HG03378 (cell line): ENCODE results near the gene ZNF613.
"Not testable (repeated sequence)": the region's sequence is repeated elsewhere in the genome, so short reads cannot be mapped to it uniquely, and the experiment has no call there.

Source experiments
- ATAC-seq: cut with Tn5 transposase; IDR thresholded peaks from one replicate; pipeline ENCODE4 v1.9.1; 2021; ENCODE audit warnings: mild to moderate bottlenecking, moderate library complexity; ENCODE audit not compliant: unreplicated experiment

Gene ZNF613

DNA sequence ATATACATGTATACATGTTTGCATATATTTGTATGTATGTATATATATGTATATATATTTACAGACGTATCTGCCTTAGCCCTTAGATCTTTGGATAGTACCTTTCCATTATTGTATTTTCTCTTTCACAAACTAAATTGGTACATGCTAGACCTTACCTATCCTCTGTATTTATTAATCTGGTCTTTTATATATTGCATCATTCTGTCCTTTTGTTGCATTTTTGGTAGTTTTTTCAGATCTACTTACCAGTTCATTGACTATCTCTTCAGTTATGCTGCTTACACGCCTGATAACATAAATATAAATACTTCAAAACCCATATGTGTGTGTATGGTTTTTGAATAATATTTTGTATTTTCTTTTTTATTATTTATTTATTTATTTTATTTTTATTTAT is 11.7 kb downstream of the ZNF613 start:
- ATAC-seq, result no peak

DNA sequence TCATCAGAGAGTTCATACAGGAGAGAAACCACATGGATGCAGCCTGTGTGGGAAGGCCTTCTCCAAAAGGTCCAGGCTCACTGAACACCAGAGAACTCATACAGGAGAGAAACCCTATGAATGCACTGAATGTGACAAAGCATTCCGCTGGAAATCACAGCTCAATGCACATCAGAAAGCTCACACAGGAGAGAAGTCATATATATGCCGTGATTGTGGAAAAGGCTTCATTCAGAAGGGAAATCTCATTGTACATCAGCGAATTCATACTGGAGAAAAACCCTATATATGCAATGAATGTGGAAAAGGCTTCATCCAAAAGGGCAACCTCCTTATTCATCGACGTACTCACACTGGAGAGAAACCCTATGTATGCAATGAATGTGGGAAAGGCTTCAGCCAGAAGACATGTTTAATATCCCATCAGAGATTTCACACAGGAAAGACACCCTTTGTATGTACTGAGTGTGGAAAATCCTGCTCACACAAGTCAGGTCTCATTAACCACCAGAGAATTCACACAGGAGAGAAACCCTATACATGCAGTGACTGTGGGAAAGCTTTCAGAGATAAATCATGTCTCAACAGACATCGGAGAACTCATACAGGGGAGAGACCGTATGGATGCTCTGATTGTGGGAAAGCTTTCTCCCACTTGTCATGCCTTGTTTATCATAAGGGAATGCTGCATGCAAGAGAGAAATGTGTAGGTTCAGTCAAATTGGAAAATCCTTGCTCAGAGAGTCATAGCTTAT is 17.7 kb downstream of the ZNF613 start:
- ATAC-seq, result no peak

DNA sequence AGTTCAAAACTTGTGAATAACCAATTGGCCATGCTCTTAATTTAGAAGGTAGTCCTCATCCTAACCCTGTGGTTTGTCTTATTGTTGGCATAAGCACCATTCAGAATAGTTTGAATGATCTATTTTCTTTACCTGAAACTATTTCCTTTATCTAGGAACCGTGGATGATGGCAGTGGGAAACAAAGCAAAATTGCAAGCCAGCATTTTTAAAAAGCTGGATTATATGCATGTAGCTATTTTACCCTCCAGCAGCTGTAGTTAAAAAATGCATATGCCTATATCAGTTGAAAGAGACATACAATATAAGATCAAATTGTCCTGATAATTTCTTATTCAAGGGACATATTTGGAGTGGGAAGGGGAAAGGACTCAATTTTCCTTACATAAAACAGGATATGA is 19.3 kb downstream of the ZNF613 start:
- no peak for ATAC-seq

DNA sequence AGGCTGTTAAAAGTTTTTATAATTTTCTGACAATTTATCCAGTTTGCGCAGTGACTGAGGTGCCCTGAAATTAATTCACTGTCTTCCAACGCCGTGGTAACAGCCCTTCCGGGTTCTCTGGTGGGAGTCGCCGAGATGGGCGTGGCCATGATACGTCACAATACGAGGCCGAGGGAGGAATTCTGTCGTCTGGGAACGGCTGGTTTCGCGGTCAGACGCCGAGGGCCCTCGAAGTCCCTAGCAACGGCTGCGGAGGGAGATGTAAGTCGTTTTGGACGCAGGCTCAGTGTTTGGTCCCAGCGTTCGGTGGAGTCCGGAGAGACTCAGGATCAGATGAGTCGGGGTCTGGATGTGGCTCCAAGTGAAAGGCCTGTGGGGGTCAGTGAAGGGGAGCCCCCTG is 21.7 kb downstream of the ZNF613 start:
- no peak for ATAC-seq

DNA sequence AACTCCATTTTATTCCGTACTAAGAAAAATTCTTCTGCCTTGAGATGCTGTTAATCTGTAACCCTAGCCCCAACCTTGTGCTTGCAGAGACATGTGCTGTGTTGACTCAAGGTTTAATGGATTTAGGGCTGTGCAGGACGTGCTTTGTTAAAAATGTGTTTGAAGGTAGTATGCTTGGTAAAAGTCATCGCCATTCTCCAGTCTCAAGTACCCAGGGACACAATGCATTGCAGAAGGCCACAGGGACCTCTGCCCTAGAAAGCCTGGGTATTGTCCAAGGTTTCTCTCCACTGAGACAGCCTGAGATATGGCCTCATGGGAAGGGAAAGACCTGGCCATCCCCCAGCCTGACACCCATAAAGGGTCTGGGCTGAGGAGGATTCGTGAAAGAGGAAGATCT is 30.6 kb downstream of the ZNF613 start:
- not testable (repeated sequence) for ATAC-seq

DNA sequence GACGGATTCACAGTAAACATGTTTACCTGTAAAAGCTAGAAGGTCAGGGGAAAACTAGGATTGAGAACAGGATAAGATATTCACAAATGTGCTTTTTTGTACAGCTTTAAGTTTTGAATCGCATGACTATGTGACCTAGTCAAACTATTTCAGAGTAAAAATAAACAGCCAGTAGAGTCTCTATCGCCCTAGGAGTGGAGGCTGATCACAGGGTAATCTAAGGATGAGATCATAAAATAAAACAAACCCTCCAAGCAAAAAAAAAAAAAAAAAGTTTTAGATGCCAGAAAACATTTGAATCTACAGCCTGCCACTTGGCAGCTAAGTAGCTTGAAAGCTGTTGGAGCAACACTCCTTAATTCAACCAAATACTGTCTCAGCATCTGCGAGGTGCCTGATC is 32.5 kb downstream of the ZNF613 start:
- ATAC-seq, result no peak

DNA sequence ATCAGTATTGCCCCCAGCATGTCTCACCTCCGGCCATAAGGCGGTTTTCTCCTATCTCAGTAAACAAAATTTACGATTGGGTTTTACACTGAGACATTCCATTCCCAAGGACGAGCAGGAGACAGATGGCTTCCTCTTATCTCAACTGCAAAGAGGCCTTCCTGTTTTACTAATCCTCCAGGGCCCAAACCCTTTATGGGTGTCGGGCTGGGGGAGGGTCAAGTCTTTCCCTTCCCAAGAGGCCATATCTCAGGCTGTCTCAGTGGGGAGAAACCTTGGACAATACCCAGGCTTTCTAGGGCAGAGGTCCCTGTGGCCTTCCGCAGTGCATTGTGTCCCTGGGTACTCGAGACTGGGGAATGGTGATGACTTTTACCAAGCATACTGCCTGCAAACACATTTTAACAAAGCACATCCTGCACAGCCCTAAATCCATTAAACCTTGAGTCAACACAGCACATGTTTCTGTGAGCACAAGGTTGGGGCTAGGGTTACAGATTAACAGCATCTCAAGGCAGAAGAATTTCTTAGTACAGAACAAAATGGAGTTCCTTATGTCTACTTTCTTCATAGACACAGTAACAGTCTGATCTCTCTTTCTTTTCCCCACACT is 33.5 kb downstream of the ZNF613 start:
- ATAC-seq, result not testable (repeated sequence)

DNA sequence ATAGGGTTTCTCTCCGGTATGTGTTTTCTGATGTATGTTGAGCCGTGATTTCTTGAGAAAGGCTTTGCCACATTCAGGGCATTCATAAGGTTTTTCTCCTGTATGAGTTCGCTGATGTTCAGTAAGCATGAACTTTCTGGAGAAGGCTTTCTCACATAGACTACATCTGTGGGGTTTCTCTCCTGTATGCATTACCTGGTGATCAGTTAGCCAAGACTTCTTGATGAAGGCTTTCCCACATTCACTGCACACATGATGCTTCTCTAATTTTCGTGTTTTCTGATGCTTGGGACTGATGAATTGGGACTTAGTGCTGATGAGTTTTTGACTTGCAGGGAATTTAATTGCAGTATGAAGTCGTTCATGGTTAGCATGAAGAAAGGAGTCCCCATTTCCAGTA is 38.3 kb downstream of the ZNF613 start:
- no peak for ATAC-seq

DNA sequence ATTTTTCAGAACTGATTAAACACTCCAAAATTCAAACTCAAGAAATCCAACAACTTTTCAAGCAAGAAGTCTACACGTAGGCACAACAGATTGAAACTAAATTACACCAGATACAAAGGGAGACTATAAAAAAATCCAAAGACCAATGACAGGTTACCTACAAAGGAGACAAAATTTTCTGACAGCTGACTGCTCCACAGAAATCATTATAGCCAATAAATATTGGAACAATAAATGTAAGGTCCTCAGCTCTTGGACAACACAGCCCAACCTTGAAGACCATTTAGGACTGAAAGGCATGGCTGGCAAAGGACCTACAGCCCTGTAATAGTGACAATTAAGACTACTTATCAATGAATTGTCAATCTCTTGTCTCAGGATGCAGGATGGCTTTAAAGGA is 43.4 kb downstream of the ZNF613 start:
- no peak for ATAC-seq

DNA sequence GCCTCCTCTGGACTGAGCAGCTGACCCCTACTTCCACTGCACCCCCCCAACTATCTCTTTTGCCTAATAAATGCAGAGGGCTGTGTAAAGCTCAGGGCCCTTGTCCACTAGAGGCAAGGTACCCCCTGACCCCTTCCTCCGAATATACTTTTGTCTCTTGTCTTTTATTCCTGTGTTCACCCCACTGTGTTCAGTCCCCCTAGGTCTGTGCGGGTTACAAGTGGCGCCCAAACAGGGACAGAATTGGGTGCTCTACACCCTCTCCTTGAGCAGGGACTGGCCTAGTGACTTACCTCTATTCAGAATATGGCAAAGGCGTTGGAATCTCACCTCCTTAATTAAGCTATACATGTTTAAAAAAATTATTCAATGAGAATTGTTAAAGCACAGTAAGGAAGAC is 44.4 kb downstream of the ZNF613 start:
- ATAC-seq, result no peak

DNA sequence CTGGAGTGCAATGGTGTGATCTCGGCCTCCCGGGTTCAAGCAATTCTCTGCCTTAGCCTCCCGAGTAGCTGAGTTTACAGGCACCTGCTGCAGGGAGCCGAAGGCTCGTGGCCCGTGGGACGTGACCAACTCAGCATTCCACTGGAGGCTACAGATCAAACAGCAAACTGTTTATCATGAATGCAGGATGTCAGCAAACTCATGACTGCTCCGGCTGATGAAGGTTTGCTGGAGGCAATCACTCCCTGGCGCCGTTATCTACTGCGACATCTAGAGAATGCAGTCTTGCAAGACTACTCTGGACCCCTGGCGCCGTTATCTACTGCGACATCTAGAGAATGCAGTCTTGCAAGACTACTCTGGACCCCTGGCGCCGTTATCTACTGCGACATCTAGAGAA is 48.5 kb downstream of the ZNF613 start:
- ATAC-seq, result not testable (repeated sequence)

DNA sequence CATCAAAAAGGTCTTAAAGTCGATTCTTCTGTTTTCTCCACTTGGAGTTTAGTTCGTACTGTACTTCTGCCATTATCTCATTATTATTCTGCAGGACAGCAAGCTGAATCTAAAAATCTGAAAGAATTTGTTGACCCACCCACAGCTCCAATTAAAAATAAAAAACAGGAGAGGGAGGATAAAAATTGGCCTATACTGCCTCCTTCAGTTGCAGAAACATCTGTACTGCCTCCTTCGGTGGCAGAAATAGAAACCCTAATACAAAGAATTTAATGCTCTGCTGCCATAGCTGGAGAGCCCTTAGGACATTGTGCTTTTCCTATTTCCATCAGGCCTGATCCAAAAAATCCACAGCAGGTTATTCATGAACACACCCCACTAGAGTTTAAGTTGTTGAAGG is 49.6 kb downstream of the ZNF613 start:
- ATAC-seq, result no peak

DNA sequence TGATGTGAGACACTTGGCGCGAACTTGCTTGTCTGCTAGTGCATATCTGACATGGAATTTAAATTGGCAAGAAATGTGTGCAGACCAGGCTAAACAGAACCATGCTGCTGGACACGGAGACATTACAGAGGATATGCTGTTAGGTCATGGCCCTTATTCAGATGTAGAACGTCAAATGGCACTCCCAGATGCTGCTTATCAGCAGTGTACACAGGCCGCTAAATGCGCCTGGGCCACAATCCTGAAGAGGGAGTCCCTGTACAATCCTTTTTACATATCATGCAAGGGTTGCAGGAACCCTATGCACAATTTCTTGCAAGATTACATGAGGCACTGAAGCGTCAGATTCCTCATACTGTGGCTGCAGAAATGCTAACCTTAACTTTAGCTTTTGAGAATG is 50.1 kb downstream of the ZNF613 start:
- ATAC-seq, result no peak

DNA sequence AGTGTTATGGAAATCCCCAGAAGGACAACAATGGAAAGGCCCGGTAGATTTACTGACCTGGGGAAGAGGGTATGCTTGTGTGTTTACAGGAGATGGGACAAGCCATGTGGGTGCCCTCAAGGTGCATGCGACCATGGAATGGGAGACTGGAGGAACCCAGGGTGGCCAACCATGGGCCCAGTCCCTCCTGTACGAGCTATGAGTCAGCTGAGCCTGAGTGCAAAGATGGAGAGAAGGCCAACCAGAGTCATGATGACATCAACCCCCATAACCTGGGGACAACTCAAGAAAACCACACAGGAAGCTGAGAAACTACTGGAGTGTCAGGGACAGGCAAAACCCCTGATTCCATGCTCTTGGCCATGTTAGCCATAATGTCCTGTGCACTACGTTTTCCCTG is 51.6 kb downstream of the ZNF613 start:
- no peak for ATAC-seq

DNA sequence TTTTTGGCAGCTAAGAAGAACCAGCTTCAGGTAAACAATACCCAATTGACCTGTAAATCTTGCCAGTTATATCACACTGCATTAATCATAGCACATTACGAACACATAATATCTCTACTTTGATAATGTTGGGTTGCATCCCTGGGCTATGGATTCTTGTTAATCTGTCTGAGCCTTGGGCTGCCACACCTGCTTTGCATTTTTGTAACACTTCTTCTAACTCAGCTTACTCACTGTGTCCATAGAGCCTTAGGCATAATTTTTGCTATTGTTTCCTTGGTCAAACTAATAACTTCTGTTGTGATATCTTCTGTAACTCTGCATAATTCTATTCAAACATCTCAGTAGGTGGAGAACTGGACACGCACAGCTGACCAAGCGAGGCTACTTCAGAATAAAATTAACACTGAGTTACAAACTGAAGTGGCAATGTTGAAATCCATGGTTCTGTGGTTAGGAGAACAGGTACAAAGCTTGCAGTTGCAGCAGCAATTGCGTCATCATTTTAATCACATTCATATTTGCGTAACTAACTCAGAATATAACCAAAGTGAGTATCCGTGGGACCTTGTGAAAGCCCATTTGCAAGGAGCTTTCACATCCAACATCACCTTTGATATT is 53.0 kb downstream of the ZNF613 start:
- ATAC-seq, result no peak

DNA sequence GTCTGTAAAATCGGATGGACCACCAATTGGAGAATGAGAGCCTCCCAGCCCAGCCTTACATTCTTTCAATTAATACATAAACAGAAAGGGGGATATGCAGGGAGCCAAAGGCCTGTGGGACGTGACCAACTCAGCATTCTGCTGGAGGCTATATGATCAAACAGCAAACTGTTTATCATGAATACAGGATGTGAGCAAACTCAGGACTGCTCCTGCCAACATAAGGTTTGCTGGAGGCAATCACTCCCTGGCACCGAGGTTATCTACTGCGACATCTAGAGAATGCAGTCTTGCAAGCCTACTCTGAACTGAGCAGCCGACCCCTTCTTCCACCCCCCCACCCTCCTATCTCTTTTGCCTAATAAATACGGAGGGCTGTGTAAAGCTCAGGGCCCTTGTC is 53.7 kb downstream of the ZNF613 start:
- not testable (repeated sequence) for ATAC-seq

DNA sequence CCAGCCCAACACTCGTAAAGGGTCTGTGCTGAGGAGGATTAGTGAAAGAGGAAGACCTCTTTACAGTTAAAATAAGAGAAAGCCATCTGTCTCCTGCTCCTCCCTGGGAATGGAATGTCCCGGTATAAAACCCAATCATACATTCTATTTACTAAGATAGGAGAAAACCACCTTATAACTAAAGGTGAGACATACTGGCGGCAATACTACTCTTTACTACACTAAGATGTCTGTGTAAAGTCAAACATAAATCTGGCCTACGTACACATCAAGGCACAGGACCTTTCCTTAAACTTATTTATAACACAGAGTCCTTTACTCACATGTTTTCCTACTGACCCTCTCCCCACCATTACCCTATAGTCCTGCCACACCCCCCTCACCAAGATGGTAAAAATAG is 56.1 kb downstream of the ZNF613 start:
- ATAC-seq, result no peak

DNA sequence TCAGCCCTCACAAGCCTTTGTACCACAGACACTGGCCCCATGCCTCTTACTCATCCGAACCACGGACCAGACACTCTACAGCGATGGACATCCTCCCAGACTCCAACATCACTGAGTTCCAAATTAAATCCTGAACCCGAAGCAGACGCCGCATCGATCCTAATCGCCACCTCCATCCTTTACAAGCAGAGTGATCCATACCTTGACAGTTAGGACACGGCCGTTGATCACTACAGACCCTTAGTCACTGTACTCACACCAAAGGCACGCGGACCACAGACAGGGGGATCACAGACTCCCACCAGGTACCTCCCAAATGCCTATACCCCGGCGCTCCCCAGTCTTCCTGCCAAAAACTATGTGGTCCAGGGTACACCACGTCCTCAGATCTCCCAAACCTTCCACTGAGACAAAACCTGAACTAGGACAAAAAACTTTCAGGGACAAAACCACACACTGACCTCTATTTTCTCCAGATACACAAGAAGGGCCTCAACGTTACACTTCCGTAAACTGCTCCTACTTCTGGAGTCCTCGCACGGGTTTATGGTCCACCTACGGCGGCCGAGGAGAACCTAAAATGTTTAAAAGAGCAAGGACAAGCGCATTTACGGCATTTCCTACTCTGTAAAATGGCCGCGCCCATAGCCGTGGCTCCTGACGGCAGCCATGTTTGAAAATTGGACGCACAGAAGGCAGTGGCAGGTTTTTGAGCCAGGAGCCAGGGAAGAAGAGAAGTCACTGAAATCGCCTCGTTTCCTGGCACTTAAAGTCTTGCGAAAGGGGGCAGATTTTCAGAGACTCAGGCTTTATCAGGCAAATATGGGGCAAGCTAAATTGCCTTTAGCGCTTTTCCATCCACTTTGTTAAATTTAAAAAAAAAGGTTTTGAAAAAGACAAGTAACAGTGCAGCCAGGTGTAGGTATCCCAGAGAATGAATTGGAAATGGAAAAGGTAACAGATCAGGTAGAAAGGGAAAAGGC is 59.3 kb downstream of the ZNF613 start, which contains the start of gene ZNF350:
TSS of gene ZNF350 (minus strand) at position 532 of the 983 bp plus-strand sequence. CDS start 12,480 bp downstream, outside the sequence.
- ATAC-seq, result peak; percentile 85

DNA sequence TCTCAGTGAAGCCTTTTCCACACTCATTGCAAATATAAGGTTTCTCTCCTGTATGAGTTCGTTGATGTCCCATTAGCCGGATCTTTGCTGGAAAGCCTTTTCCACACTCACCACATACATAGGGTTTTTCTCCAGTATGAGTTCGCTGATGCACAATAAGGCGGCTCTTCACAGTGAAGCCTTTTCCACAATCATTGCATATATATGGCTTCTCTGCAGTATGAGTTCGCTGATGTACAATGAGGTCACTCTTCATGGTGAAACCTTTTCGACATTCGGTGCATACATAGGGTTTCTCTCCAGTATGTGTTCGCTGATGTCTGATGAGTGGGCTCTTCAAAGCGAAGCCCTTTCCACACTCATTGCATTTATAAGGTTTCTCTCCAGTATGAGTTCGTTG is 66.2 kb downstream of the ZNF613 start:
- no peak for ATAC-seq

DNA sequence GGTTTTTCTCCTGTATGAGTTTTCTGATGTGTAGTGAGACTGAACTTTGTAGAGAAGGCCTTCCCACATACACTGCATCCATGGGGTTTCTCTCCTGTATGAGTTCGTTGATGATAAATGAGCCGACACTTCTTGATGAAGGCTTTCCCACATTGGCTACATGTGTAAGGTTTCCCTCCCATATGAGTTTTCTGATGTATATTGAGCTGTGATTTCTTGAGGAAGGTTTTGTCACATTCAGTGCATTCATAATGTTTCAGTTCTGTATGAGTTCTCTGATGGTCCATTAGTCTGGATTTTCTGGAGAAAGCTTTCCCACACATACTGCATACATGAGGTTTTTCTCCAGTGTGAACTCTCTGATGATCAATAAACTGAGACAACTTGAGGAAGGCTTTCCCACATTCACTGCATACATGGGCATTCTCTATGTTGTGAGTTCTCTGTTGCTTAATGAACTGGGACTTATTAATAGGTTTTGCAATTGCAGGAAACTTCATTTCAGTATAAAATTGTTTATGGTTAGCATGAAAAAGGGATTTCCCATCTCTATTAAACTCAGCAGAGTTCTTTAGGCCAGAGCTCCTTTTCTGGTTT is 66.9 kb downstream of the ZNF613 start:
- ATAC-seq, result no peak
